ENCODE data around the gene CLNS1A.

GRCh38 chr11:77672264-77672663 lies 34.7 kb upstream of the CLNS1A start:
- TF ChIP-seq CTCF (IDR thresholded peaks at IDR 0.05) (no peak), EZH2 (IDR thresholded peaks at IDR 0.05; ENCODE audit: borderline replicate concordance, insufficient read depth, low read depth, low read length, poor library complexity, severe bottlenecking) (no peak)

Measured in B cell (primary cell).